ENCODE results near the gene SPAG16.

- TF ChIP-seq RAD21 (IDR thresholded peaks at IDR 0.05; ENCODE audit: low read depth) (no peak), TAF1 (IDR thresholded peaks at IDR 0.05; ENCODE audit: low read depth) (no peak), MAX (IDR thresholded peaks at IDR 0.05) (no peak), CREB1 (IDR thresholded peaks at IDR 0.05; ENCODE audit: low read depth) (no peak), EP300 (IDR thresholded peaks at IDR 0.05; ENCODE audit: borderline replicate concordance) (no peak), ZBTB7A (IDR thresholded peaks at IDR 0.05; ENCODE audit: low read depth) (no peak), YY1 (IDR thresholded peaks at IDR 0.05; ENCODE audit: low read depth) (no peak), EGR1 (IDR thresholded peaks at IDR 0.05) (no peak), NFIC (IDR thresholded peaks at IDR 0.05) (no peak), TEAD4 (IDR thresholded peaks at IDR 0.05) (no peak), REST (IDR thresholded peaks at IDR 0.05; ENCODE audit: low read depth) (no peak)
These were observed 782.6 kb downstream of the SPAG16 start for GRCh38 chr2:214066862-214067261.

Data from Ishikawa (cell line).